ENCODE measurements around the gene RAB38. TPM values are rescaled to one million over a fixed set of nuclear protein-coding genes. Genes with fewer than 3 reads are reported as not detected.

RAB38 gene
- total RNA-seq, 4 donors from 2014 or later: 0.75 to 2.1 (median 0.80) TPM

- no peaks in the 10 kb centered on the region for H3K4me1 ChIP-seq
- intact Hi-C loops (cut with DNase I): no loop called here
- H3K9me3 ChIP-seq: no peaks in the 10 kb centered on the region
- DNase-seq (ENCODE audit: extremely low spot score): no peak
- no peak overlapping the region for H3K27ac ChIP-seq (replicated peaks in 1 of 4)
- H3K27me3 ChIP-seq: no peaks in the 10 kb centered on the region
- no peak for TF ChIP-seq POLR2A (IDR thresholded peaks at IDR 0.05; ENCODE audit: low read depth)
- no peak for TF ChIP-seq CTCF (IDR thresholded peaks at IDR 0.05)
- no peak for TF ChIP-seq POLR2AphosphoS5 (IDR thresholded peaks at IDR 0.05)
- no peak for TF ChIP-seq EP300 (IDR thresholded peaks at IDR 0.05)
- H3K4me3 ChIP-seq: no peak overlapping the region
- no peaks in the 10 kb centered on the region for H3K36me3 ChIP-seq
These were observed 70.8 kb downstream of the RAB38 start for GRCh38 chr11:88104408-88104807.

GRCh38 chr11:88103337-88104206 is 71.7 kb downstream of the RAB38 start:
- intact Hi-C loops (cut with DNase I): no loop called here
- no peaks in the 10 kb centered on the region for H3K36me3 ChIP-seq

GRCh38 chr11:88102598-88102934 is 72.7 kb downstream of the RAB38 start:
- 82% methylated on average over 3 of the region's 3 CpGs for WGBS
- no peak overlapping the region for H3K27ac ChIP-seq (replicated peaks in 1 of 4)
- H3K9me3 ChIP-seq: no peaks in the 10 kb centered on the region
- no peaks in the 10 kb centered on the region for H3K27me3 ChIP-seq
- TF ChIP-seq CTCF (IDR thresholded peaks at IDR 0.05) (no peak), EP300 (IDR thresholded peaks at IDR 0.05) (no peak), POLR2A (IDR thresholded peaks at IDR 0.05; ENCODE audit: low read depth) (no peak), POLR2AphosphoS5 (IDR thresholded peaks at IDR 0.05) (no peak)
- no peaks in the 10 kb centered on the region for H3K4me1 ChIP-seq
- no peaks in the 10 kb centered on the region for H3K36me3 ChIP-seq
- intact Hi-C loops (cut with DNase I): no loop called here
- DNase-seq (ENCODE audit: extremely low spot score): no peak
- H3K4me3 ChIP-seq: no peak overlapping the region

More at GRCh38 chr11:88103337-88104206, 71.7 kb downstream of the RAB38 start:
- Histone ChIP-seq H3K9me3 (no peaks in the 10 kb centered on the region), H3K4me1 (no peaks in the 10 kb centered on the region), H3K4me3 (no peak overlapping the region), H3K27me3 (no peaks in the 10 kb centered on the region), H3K27ac (replicated peaks in 1 of 4) (no peak overlapping the region)
- WGBS: 86% methylated on average over 7 of the region's 9 CpGs
- TF ChIP-seq CTCF (IDR thresholded peaks at IDR 0.05) (peak in 1 of 3 experiments; percentile 29), POLR2AphosphoS5 (IDR thresholded peaks at IDR 0.05) (no peak), POLR2A (IDR thresholded peaks at IDR 0.05; ENCODE audit: low read depth) (no peak)
- DNase-seq (ENCODE audit: extremely low spot score): no peak

- no peak overlapping the region for H3K27ac ChIP-seq (replicated peaks in 1 of 4)
- no peaks in the 10 kb centered on the region for H3K27me3 ChIP-seq
- intact Hi-C loops (cut with DNase I): no loop called here
- no peaks in the 10 kb centered on the region for H3K9me3 ChIP-seq
- H3K36me3 ChIP-seq: no peaks in the 10 kb centered on the region
- TF ChIP-seq POLR2A (IDR thresholded peaks at IDR 0.05; ENCODE audit: low read depth) (no peak), CTCF (IDR thresholded peaks at IDR 0.05) (no peak), EP300 (IDR thresholded peaks at IDR 0.05) (no peak), POLR2AphosphoS5 (IDR thresholded peaks at IDR 0.05) (no peak)
- no peaks in the 10 kb centered on the region for H3K4me1 ChIP-seq
- DNase-seq (ENCODE audit: extremely low spot score): no peak
- no peak overlapping the region for H3K4me3 ChIP-seq
- WGBS: 86% methylated on average over 3 of the region's 3 CpGs
These were observed 73.2 kb downstream of the RAB38 start for GRCh38 chr11:88101881-88102597.

Measured in esophagus muscularis mucosa (tissue), 4 donors.